Measurements from ENCODE around the gene CEP112. TPM values are rescaled to one million over a fixed set of nuclear protein-coding genes. Genes with fewer than 3 reads are reported as not detected.

The CEP112 gene
- total and polyA plus RNA-seq, 2 of the 13 experiments (the other 11 are each of a cell fraction or from before 2014, with no cell fraction given): 1.2 to 3.4 TPM

DNA sequence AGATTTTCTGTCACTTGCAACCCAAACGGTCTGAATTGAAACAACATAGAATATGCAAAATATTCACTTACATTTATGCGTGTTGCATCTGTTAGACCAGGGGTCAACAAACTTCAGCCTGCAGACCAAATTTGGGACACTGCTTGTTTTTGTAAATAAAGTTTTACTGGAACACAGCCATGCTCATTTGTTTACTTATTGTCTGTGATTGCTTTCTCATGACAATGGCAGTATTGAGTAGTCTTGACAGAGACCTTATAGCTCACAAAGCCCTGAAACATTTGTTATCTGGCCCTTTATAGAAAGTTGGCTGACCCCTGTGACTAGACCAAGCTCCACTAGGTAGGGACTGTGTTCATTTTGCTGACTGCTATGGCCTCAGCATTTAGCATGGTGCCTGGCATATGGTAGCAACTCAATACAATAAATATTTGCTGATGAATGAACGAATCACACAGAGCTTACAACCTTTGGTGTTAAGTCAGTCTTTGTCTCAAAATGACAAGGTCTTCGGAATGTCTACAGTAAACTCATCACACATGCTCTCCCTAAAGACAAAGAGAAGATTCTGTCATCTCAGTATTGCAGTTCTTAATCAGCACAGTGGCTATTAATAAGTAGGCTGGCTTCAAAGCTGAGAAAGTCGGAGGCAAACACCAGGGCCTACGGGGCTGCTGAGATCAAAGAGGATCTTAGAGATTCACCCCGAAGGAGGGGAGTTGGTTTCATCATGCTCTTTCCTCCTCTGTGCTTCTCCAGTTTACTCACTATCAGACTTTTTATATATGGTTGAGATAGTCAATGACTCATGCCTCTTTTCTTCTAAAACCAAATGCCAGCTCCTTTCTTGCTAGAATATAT, 535.3 kb downstream of the CEP112 start (continued):
- no peak for TF ChIP-seq THYN1 (CRISPR knock-in tag; IDR thresholded peaks at IDR 0.05; ENCODE audit: borderline replicate concordance, low read depth)
- TF ChIP-seq HMG20A (CRISPR knock-in tag; IDR thresholded peaks at IDR 0.05; ENCODE audit: borderline replicate concordance): peak; percentile 78
- TF ChIP-seq, protein P1, sequence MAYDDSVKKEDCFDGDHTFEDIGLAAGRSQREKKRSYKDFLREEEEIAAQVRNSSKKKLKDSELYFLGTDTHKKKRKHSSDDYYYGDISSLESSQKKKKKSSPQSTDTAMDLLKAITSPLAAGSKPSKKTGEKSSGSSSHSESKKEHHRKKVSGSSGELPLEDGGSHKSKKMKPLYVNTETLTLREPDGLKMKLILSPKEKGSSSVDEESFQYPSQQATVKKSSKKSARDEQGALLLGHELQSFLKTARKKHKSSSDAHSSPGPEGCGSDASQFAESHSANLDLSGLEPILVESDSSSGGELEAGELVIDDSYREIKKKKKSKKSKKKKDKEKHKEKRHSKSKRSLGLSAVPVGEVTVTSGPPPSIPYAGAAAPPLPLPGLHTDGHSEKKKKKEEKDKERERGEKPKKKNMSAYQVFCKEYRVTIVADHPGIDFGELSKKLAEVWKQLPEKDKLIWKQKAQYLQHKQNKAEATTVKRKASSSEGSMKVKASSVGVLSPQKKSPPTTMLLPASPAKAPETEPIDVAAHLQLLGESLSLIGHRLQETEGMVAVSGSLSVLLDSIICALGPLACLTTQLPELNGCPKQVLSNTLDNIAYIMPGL (CRISPR knock-in tag; IDR thresholded peaks at IDR 0.05; ENCODE audit: borderline replicate concordance in 1 of 2, low read depth in 1 of 2): no peak
- no peak for TF ChIP-seq GTF3A (CRISPR knock-in tag; conservative IDR thresholded peaks at IDR 0.05)
- 0 out of 2 replicates have a peak, but pooled peaks have one; percentile 40 for TF ChIP-seq RFXANK (CRISPR knock-in tag; IDR thresholded peaks at IDR 0.05)
- TF ChIP-seq HOXA3 (CRISPR knock-in tag; IDR thresholded peaks at IDR 0.05): no peak
- no peak for TF ChIP-seq TEAD3 (CRISPR knock-in tag; optimal IDR thresholded peaks at IDR 0.05; ENCODE audit: borderline replicate concordance)
- TF ChIP-seq FOXA1 (IDR thresholded peaks at IDR 0.05): no peak
- TF ChIP-seq FOXA1 (CRISPR knock-in tag; IDR thresholded peaks at IDR 0.05): peak; percentile 49; the same call in 1 of the 2 replicates
- TF ChIP-seq ZNF790 (CRISPR knock-in tag; IDR thresholded peaks at IDR 0.05; ENCODE audit: borderline replicate concordance): no peak
- TF ChIP-seq, protein P2, sequence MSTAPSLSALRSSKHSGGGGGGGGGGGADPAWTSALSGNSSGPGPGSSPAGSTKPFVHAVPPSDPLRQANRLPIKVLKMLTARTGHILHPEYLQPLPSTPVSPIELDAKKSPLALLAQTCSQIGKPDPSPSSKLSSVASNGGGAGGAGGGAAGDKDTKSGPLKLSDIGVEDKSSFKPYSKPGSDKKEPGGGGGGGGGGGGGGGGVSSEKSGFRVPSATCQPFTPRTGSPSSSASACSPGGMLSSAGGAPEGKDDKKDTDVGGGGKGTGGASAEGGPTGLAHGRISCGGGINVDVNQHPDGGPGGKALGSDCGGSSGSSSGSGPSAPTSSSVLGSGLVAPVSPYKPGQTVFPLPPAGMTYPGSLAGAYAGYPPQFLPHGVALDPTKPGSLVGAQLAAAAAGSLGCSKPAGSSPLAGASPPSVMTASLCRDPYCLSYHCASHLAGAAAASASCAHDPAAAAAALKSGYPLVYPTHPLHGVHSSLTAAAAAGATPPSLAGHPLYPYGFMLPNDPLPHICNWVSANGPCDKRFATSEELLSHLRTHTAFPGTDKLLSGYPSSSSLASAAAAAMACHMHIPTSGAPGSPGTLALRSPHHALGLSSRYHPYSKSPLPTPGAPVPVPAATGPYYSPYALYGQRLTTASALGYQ (CRISPR knock-in tag; IDR thresholded peaks at IDR 0.05): 0 out of 2 replicates have a peak, but pooled peaks have one; percentile 20
- TF ChIP-seq PPARG (CRISPR knock-in tag; conservative IDR thresholded peaks at IDR 0.05): no peak
- peak; percentile 22; the same call in 1 of the 2 replicates for TF ChIP-seq NCOR1 (IDR thresholded peaks at IDR 0.05; ENCODE audit: borderline replicate concordance, low read length)
- TF ChIP-seq ZSCAN25 (CRISPR knock-in tag; IDR thresholded peaks at IDR 0.05): no peak
- TF ChIP-seq, protein P3, sequence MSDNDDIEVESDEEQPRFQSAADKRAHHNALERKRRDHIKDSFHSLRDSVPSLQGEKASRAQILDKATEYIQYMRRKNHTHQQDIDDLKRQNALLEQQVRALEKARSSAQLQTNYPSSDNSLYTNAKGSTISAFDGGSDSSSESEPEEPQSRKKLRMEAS (IDR thresholded peaks at IDR 0.05): 0 out of 2 replicates have a peak, but pooled peaks have one; percentile 22
- TF ChIP-seq ATF1 (CRISPR knock-in tag; IDR thresholded peaks at IDR 0.05): 0 out of 2 replicates have a peak, but pooled peaks have one; percentile 22
- TF ChIP-seq ZNF546 (CRISPR knock-in tag; conservative IDR thresholded peaks at IDR 0.05): no peak
- no peak for TF ChIP-seq ZNF263 (CRISPR knock-in tag; IDR thresholded peaks at IDR 0.05)
- peak; percentile 32 for TF ChIP-seq THAP11 (CRISPR knock-in tag; IDR thresholded peaks at IDR 0.05)
- TF ChIP-seq, protein P4, sequence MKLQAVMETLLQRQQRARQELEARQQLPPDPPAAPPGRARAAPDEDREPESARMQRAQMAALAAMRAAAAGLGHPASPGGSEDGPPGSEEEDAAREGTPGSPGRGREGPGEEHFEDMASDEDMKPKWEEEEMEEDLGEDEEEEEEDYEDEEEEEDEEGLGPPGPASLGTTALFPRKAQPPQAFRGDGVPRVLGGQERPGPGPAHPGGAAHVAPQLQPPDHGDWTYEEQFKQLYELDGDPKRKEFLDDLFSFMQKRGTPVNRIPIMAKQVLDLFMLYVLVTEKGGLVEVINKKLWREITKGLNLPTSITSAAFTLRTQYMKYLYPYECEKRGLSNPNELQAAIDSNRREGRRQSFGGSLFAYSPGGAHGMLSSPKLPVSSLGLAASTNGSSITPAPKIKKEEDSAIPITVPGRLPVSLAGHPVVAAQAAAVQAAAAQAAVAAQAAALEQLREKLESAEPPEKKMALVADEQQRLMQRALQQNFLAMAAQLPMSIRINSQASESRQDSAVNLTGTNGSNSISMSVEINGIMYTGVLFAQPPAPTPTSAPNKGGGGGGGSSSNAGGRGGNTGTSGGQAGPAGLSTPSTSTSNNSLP (IDR thresholded peaks at IDR 0.05; ENCODE audit: low read depth, low read length): 0 out of 2 replicates have a peak, but pooled peaks have one; percentile 23
- TF ChIP-seq HNRNPH1 (optimal IDR thresholded peaks at IDR 0.05; ENCODE audit: low read depth, low read length): no peak

Data from HepG2 (cell line).